Measurements from ENCODE around the gene AGFG1. TPM values are rescaled to one million over a fixed set of nuclear protein-coding genes. Genes with fewer than 3 reads are reported as not detected.

AGFG1 gene
- total RNA-seq, 2 donors from 2014 or later = 10.2 to 16.1 TPM

GRCh38 chr2:227485429-227485828 is 13.5 kb downstream of the AGFG1 start:
- TF ChIP-seq CTCF (IDR thresholded peaks at IDR 0.05) = no peak

GRCh38 chr2:227486688-227487087 is 14.7 kb downstream of the AGFG1 start:
- H3K4me1 ChIP-seq = peaks cover 12% of the 10 kb centered on the region
- TF ChIP-seq CTCF (IDR thresholded peaks at IDR 0.05) (no peak), POLR2A (IDR thresholded peaks at IDR 0.05) (no peak)
- H3K9me3 ChIP-seq = no peaks in the 10 kb centered on the region
- H3K27me3 ChIP-seq = no peaks in the 10 kb centered on the region
- intact Hi-C loops (cut with DNase I) = no loop called here
- ATAC-seq (no peak), DNase-seq (no peak)
- H3K4me3 ChIP-seq = no peak overlapping the region
- no peak overlapping the region for H3K27ac ChIP-seq
- 82 to 87% methylated on average over 2 of the region's 2 CpGs for WGBS, 2 donors
- no peaks in the 10 kb centered on the region for H3K36me3 ChIP-seq (replicated peaks in 1 of 2; ENCODE audit: insufficient read depth in 1 of 2, low read depth in 2 of 2)

More at GRCh38 chr2:227485429-227485828, 13.5 kb downstream of the AGFG1 start:
- DNase-seq (no peak), ATAC-seq (no peak)
- Histone ChIP-seq H3K27ac (no peak overlapping the region), H3K36me3 (replicated peaks in 1 of 2; ENCODE audit: insufficient read depth in 1 of 2, low read depth in 2 of 2) (no peaks in the 10 kb centered on the region), H3K4me1 (peaks cover 16% of the 10 kb centered on the region), H3K27me3 (no peaks in the 10 kb centered on the region), H3K9me3 (no peaks in the 10 kb centered on the region), H3K4me3 (no peak overlapping the region)
- 100% methylated on average over 1 of the region's 1 CpG for WGBS, 2 donors
- intact Hi-C loops (cut with DNase I) = no loop called here

GRCh38 chr2:227488045-227488444 is 16.1 kb downstream of the AGFG1 start:
- H3K4me3 ChIP-seq = no peak overlapping the region
- ATAC-seq (no peak), DNase-seq (no peak)
- no peak overlapping the region for H3K27ac ChIP-seq
- no peaks in the 10 kb centered on the region for H3K36me3 ChIP-seq (replicated peaks in 1 of 2; ENCODE audit: insufficient read depth in 1 of 2, low read depth in 2 of 2)
- no peaks in the 10 kb centered on the region for H3K9me3 ChIP-seq
- peaks cover 5% of the 10 kb centered on the region for H3K4me1 ChIP-seq
- WGBS, 2 donors = 88 to 90% methylated on average over 3 of the region's 3 CpGs
- H3K27me3 ChIP-seq = no peaks in the 10 kb centered on the region
- TF ChIP-seq CTCF (IDR thresholded peaks at IDR 0.05) = no peak
- no peak for TF ChIP-seq POLR2A (IDR thresholded peaks at IDR 0.05)
- intact Hi-C loops (cut with DNase I) = no loop called here

- Histone ChIP-seq H3K27ac (no peak overlapping the region), H3K4me1 (no peaks in the 10 kb centered on the region), H3K4me3 (no peak overlapping the region), H3K27me3 (no peaks in the 10 kb centered on the region), H3K36me3 (replicated peaks in 1 of 2; ENCODE audit: insufficient read depth in 1 of 2, low read depth in 2 of 2) (no peaks in the 10 kb centered on the region), H3K9me3 (no peaks in the 10 kb centered on the region)
- intact Hi-C loops (cut with DNase I) = no loop called here
- DNase-seq (no peak), ATAC-seq (no peak)
- WGBS, 2 donors = 85 to 89% methylated on average over 3 of the region's 3 CpGs
- TF ChIP-seq POLR2A (IDR thresholded peaks at IDR 0.05) (no peak), CTCF (IDR thresholded peaks at IDR 0.05) (no peak)
These were observed 19.4 kb downstream of the AGFG1 start for GRCh38 chr2:227491386-227491785.

GRCh38 chr2:227493524-227493923 is 21.6 kb downstream of the AGFG1 start:
- Histone ChIP-seq H3K4me1 (peaks cover 4% of the 10 kb centered on the region), H3K4me3 (no peak overlapping the region), H3K27me3 (no peaks in the 10 kb centered on the region), H3K27ac (no peak overlapping the region), H3K36me3 (replicated peaks in 1 of 2; ENCODE audit: insufficient read depth in 1 of 2, low read depth in 2 of 2) (no peaks in the 10 kb centered on the region), H3K9me3 (no peaks in the 10 kb centered on the region)
- DNase-seq = no peak
- whole genome bisulfite sequencing, 2 donors = 80 to 85% methylated on average over 2 of the region's 2 CpGs
- TF ChIP-seq CTCF (IDR thresholded peaks at IDR 0.05) = no peak
- TF ChIP-seq POLR2A (IDR thresholded peaks at IDR 0.05) = no peak
- ATAC-seq = no peak
- intact Hi-C loops (cut with DNase I) = no loop called here

Measured in body of pancreas (tissue), 4 donors.